Astrocyte (in vitro differentiated cells and primary cell): ENCODE results near the gene ELAC2. TPM values are rescaled to one million over a fixed set of nuclear protein-coding genes. Genes with fewer than 3 reads are reported as not detected.
"Not testable (repeated sequence)": the region's sequence is repeated elsewhere in the genome, so short reads cannot be mapped to it uniquely, and the experiment has no call there.

Experiments
- DNase-seq: peaks from one replicate; pipeline ENCODE4 v3.0.0-alpha.2; 2010; ENCODE audit warnings: low read depth
- FAIRE-seq: peaks from 2 replicates; lab custom pipeline; 2011; peaks lifted over from hg19 to GRCh38; lab: Jason Lieb, UNC
- H2AFZ ChIP-seq: 2 replicates; pipeline ENCODE4 v1.6.0; 2012; ENCODE audit warnings: low read depth, low read length, inconsistent platforms
- H3K27ac ChIP-seq: 2 replicates; pipeline ENCODE4 v1.5.1; 2011; ENCODE audit warnings: low read depth, low read length, inconsistent platforms
- H3K27me3 ChIP-seq: 2 replicates; pipeline ENCODE4 v1.6.0; 2011; ENCODE audit warnings: low read length, inconsistent platforms; ENCODE audit not compliant: insufficient read depth
- H3K36me3 ChIP-seq: 2 replicates; pipeline ENCODE4 v1.5.1; 2011; ENCODE audit warnings: low read length, inconsistent platforms; ENCODE audit not compliant: insufficient read depth
- H3K4me1 ChIP-seq: 2 replicates; pipeline ENCODE4 v1.5.1; 2011; ENCODE audit warnings: low read length, inconsistent platforms; ENCODE audit not compliant: insufficient read depth
- H3K4me2 ChIP-seq: 2 replicates; pipeline ENCODE4 v1.6.0; 2012; ENCODE audit warnings: low read length, inconsistent platforms
- H3K4me3 ChIP-seq: 2 replicates; pipeline ENCODE4 v1.5.1; 2011; ENCODE audit warnings: low read depth, mild to moderate bottlenecking, low read length, inconsistent platforms; ENCODE audit not compliant: insufficient read depth
- H3K79me2 ChIP-seq: 2 replicates; pipeline ENCODE4 v1.6.0; 2012; ENCODE audit warnings: mild to moderate bottlenecking, low read length, inconsistent platforms; ENCODE audit not compliant: insufficient read depth
- H3K9ac ChIP-seq: 2 replicates; pipeline ENCODE4 v1.6.0; 2012; ENCODE audit warnings: mild to moderate bottlenecking, low read length, inconsistent platforms
- H3K9me3 ChIP-seq: 2 replicates; pipeline ENCODE4 v1.5.1; 2012; ENCODE audit warnings: low read depth, mild to moderate bottlenecking, low read length, inconsistent platforms; ENCODE audit not compliant: insufficient read depth
- H4K20me1 ChIP-seq: 2 replicates; pipeline ENCODE4 v1.6.0; 2012; ENCODE audit warnings: low read length, inconsistent platforms; ENCODE audit not compliant: insufficient read depth
- H3K27ac Mint-ChIP-seq: one replicate; pipeline ENCODE4 v1.8.0; 2021; ENCODE audit warnings: mild to moderate bottlenecking, mixed read lengths; ENCODE audit not compliant: unreplicated experiment
- H3K27me3 Mint-ChIP-seq: one replicate; pipeline ENCODE4 v1.8.0; 2021; ENCODE audit warnings: low read depth, mixed read lengths; ENCODE audit not compliant: unreplicated experiment
- H3K36me3 Mint-ChIP-seq: one replicate; pipeline ENCODE4 v1.8.0; 2021; ENCODE audit warnings: low read depth, mixed read lengths; ENCODE audit not compliant: unreplicated experiment
- H3K4me1 Mint-ChIP-seq: one replicate; pipeline ENCODE4 v1.8.0; 2021; ENCODE audit warnings: low read depth, mixed read lengths; ENCODE audit not compliant: unreplicated experiment
- H3K4me3 Mint-ChIP-seq: one replicate; pipeline ENCODE4 v1.8.0; 2021; ENCODE audit warnings: mild to moderate bottlenecking, moderate library complexity, mixed read lengths; ENCODE audit not compliant: unreplicated experiment
- H3K9me3 Mint-ChIP-seq: one replicate; pipeline ENCODE4 v1.8.0; 2021; ENCODE audit warnings: mild to moderate bottlenecking, mixed read lengths; ENCODE audit not compliant: unreplicated experiment
- EZH2 ChIP-seq: IDR thresholded peaks from 2 replicates; pipeline ENCODE4 v1.6.1; 2012; ENCODE audit warnings: mild to moderate bottlenecking, low read length, inconsistent platforms; ENCODE audit not compliant: insufficient read depth
- total RNA-seq: library from RNA; stranded (reverse); gene quantifications from 2 replicates; pipeline ENCODE4 v1.2.1, GENCODE V29; 2021
- TF ChIP-seq, protein P1 (sequence below): IDR thresholded peaks from 2 replicates; pipeline ENCODE4 v1.5.1; 2011; ENCODE audit warnings: low read depth, mild to moderate bottlenecking, inconsistent platforms, low read length, moderate library complexity; ENCODE audit not compliant: insufficient read depth

Gene ELAC2
- total RNA-seq, 1 donor from 2014 or later: 63.2 TPM

DNA sequence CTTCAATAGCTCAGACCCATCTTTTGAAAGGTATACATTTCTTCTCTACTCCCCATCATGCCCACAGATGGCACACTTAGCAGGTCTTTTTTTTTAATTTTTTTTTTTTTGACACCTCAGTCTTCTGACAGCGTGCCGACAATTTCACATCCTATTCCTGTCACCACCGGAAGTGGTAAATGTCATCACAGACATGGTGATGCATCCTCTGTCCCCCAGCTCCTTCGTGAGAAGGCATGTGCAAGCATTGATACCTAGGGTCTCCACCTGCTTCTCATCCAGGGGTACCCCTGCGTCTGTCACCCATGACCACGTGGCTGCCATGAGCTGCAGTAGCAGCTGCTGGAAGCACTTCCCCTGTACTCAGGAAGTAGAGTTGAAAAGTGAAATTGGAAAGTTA, 35.6 kb downstream of the ELAC2 start:
- no peak for DNase-seq
- no peaks in the 10 kb centered on the region for H3K79me2 ChIP-seq
- no peak overlapping the region for H3K9ac ChIP-seq
- Mint-ChIP-seq H3K27me3 (no peaks in the 10 kb centered on the region), H3K4me3 (no peak overlapping the region), H3K9me3 (no peaks in the 10 kb centered on the region), H3K27ac (no peak overlapping the region), H3K4me1 (peaks cover 2% of the 10 kb centered on the region), H3K36me3 (no peaks in the 10 kb centered on the region)
- H3K36me3 ChIP-seq: no peaks in the 10 kb centered on the region
- H2AFZ ChIP-seq: no peak overlapping the region
- TF ChIP-seq, protein P1, sequence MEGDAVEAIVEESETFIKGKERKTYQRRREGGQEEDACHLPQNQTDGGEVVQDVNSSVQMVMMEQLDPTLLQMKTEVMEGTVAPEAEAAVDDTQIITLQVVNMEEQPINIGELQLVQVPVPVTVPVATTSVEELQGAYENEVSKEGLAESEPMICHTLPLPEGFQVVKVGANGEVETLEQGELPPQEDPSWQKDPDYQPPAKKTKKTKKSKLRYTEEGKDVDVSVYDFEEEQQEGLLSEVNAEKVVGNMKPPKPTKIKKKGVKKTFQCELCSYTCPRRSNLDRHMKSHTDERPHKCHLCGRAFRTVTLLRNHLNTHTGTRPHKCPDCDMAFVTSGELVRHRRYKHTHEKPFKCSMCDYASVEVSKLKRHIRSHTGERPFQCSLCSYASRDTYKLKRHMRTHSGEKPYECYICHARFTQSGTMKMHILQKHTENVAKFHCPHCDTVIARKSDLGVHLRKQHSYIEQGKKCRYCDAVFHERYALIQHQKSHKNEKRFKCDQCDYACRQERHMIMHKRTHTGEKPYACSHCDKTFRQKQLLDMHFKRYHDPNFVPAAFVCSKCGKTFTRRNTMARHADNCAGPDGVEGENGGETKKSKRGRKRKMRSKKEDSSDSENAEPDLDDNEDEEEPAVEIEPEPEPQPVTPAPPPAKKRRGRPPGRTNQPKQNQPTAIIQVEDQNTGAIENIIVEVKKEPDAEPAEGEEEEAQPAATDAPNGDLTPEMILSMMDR: no peak
- TF ChIP-seq EZH2: no peak
- H3K4me1 ChIP-seq: peaks cover 17% of the 10 kb centered on the region
- no peak overlapping the region for H3K4me2 ChIP-seq
- no peak overlapping the region for H3K4me3 ChIP-seq
- no peaks in the 10 kb centered on the region for H4K20me1 ChIP-seq
- no peaks in the 10 kb centered on the region for H3K9me3 ChIP-seq
- no peak overlapping the region for H3K27ac ChIP-seq
- H3K27me3 ChIP-seq: no peaks in the 10 kb centered on the region
- no peak for FAIRE-seq

DNA sequence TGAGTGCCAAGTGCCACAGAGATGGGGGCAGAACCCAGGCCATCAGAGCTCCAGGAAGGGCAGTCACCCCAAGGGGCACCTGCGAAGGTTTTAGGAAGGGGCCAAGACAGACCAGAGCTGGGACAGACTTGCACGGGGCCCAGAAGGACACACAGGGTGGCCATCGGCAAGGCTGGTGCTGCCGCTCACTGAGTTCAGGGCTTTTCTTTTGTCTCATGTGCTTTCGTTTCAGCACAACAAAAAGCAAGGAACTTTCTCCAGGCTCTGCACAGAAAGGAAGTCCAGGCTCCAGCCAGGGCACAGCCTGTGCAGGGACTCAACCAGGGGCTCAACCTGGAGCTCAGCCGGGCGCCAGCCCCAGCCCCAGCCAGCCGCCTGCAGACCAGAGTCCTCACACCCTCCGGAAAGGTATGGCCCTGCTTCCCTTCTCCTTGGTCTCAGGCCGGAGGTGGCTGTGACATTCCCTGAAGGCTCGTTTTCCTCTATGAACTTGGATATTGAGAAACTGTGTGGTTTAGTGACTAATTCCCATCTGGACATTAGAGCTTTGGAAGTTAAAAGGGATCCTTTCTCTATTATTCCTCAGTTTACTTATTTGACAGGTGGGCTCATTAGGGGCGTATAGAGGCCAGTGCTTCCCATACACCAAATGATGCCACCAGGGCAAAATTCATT, 37.9 kb downstream of the ELAC2 start:
- no peaks in the 10 kb centered on the region for H4K20me1 ChIP-seq

DNA sequence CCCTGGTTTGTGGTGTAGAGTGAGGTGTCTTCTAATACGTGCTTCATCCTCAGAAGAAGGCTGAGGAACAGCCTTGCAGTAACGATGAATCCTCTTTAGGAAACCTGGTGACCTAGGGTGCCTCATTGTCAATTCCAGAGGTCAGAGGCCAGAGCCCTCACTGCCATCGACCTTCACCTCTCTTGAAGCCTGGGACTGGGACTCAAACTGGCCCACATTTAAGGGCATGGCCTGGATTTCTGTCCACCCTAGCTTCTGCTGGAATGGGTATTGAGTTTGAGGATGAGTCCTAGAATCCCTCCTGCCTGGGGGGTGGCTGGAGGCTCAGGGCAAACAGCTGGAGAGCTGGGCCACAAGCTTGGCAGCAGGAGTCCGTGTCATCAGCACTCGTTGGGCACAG, 38.6 kb downstream of the ELAC2 start:
- peaks cover 2% of the 10 kb centered on the region for H3K4me1 Mint-ChIP-seq
- TF ChIP-seq, protein P1: no peak
- no peak for TF ChIP-seq EZH2
- H2AFZ ChIP-seq: no peak overlapping the region
- no peaks in the 10 kb centered on the region for H3K27me3 ChIP-seq
- H3K4me3 Mint-ChIP-seq: no peak overlapping the region
- no peak overlapping the region for H3K27ac Mint-ChIP-seq
- no peaks in the 10 kb centered on the region for H3K36me3 Mint-ChIP-seq
- H3K4me2 ChIP-seq: no peak overlapping the region
- H3K9ac ChIP-seq: no peak overlapping the region
- no peaks in the 10 kb centered on the region for H3K36me3 ChIP-seq
- peaks cover 4% of the 10 kb centered on the region for H3K4me1 ChIP-seq
- no peaks in the 10 kb centered on the region for H3K79me2 ChIP-seq
- FAIRE-seq (no peak), DNase-seq (no peak)
- no peak overlapping the region for H3K4me3 ChIP-seq
- H4K20me1 ChIP-seq: no peaks in the 10 kb centered on the region
- H3K9me3 ChIP-seq: no peaks in the 10 kb centered on the region
- peaks cover 8% of the 10 kb centered on the region for H3K27me3 Mint-ChIP-seq
- no peak overlapping the region for H3K27ac ChIP-seq
- no peaks in the 10 kb centered on the region for H3K9me3 Mint-ChIP-seq

More for the DNA sequence above, 37.9 kb downstream of the ELAC2 start:
- Histone ChIP-seq H3K27me3 (no peaks in the 10 kb centered on the region), H3K36me3 (no peaks in the 10 kb centered on the region), H3K4me3 (no peak overlapping the region), H2AFZ (no peak overlapping the region), H3K79me2 (no peaks in the 10 kb centered on the region), H3K9me3 (no peaks in the 10 kb centered on the region), H3K27ac (no peak overlapping the region), H3K4me2 (no peak overlapping the region), H3K9ac (no peak overlapping the region), H3K4me1 (peaks cover 12% of the 10 kb centered on the region)
- no peaks in the 10 kb centered on the region for H3K36me3 Mint-ChIP-seq
- no peak for FAIRE-seq
- no peak for TF ChIP-seq EZH2
- TF ChIP-seq, protein P1: no peak
- H3K27me3 Mint-ChIP-seq: peaks cover 5% of the 10 kb centered on the region
- DNase-seq: peak; percentile 31
- H3K4me3 Mint-ChIP-seq: no peak overlapping the region
- peaks cover 2% of the 10 kb centered on the region for H3K4me1 Mint-ChIP-seq
- H3K9me3 Mint-ChIP-seq: no peaks in the 10 kb centered on the region
- no peak overlapping the region for H3K27ac Mint-ChIP-seq

DNA sequence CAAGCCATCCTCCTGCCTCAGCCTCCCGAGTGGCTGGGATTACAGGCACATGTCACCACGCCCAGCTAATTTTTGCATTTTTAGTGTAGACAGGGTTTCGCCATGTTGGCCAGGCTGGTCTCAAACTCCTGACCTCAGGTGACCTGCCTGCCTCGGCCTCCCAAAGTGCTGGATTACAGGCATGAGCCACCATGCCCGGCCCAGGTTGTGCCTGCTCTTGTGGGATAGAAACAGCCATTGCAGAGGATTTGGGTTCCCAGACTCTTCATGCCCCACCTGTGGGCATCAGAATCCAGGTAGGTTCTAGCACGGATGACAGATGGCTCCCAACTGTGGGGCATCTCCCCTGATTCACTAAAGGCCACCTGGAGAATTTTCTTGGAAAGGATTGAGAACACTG, 39.0 kb downstream of the ELAC2 start:
- H3K27ac Mint-ChIP-seq, H3K27me3 ChIP-seq, H3K9me3 ChIP-seq, H3K36me3 Mint-ChIP-seq, FAIRE-seq, H3K9ac ChIP-seq, H3K4me2 ChIP-seq, H3K4me3 Mint-ChIP-seq, H3K4me1 Mint-ChIP-seq, H4K20me1 ChIP-seq, H3K36me3 ChIP-seq, H3K27me3 Mint-ChIP-seq, H3K4me1 ChIP-seq, H3K79me2 ChIP-seq, H3K9me3 Mint-ChIP-seq, H3K27ac ChIP-seq, H3K4me3 ChIP-seq, DNase-seq, H2AFZ ChIP-seq: not testable (repeated sequence)
